GM12875 (cell line): ENCODE measurements around the gene MEIOB.

Experiments
- H3K4me3 ChIP-seq: one replicate; pipeline ENCODE4 v1.5.1; 2011; ENCODE audit warnings: low read depth, low read length, control low read depth
- TF ChIP-seq, protein P1 (sequence below): IDR thresholded peaks from 2 replicates; pipeline ENCODE4 v1.5.1; 2011; ENCODE audit warnings: low read depth, mild to moderate bottlenecking, control low read depth, inconsistent platforms, low read length, moderate library complexity, borderline replicate concordance; ENCODE audit not compliant: insufficient read depth

The MEIOB gene

DNA sequence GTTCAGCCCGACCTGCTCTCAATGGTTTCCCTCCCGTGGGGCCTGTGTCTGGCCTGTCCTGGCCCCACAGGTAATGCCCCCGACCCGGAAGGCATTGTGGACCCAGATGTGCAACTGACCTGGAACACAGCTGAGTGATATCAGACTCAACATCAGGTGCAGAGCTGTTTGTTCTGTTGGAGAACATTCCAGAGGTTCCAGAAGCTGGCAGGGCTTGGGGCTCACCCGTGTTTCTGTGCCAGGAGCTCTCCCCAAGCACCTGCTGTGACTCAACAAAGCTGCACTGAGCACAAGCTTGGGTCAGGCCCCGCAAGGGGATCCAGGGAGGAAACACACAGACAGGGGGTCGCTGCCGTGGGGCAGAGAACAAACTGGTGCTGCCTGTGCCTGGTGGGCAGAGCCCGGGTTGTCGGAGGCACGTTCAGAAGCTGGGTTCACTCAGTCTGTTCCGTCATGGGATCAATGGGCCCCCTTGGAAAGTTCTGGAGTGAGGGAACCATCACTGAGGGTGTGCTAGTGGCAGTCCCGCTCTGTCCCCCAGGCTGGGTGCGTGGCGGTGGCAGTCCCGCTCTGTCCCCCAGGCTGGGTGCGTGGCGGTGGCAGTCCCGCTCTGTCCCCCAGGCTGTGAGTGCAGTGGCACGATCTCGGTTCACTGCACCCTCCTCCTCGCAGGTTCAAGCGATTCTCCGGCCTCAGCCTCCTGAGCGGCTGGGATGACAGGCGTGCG, 24.1 kb upstream of the MEIOB start:
- TF ChIP-seq, protein P1, sequence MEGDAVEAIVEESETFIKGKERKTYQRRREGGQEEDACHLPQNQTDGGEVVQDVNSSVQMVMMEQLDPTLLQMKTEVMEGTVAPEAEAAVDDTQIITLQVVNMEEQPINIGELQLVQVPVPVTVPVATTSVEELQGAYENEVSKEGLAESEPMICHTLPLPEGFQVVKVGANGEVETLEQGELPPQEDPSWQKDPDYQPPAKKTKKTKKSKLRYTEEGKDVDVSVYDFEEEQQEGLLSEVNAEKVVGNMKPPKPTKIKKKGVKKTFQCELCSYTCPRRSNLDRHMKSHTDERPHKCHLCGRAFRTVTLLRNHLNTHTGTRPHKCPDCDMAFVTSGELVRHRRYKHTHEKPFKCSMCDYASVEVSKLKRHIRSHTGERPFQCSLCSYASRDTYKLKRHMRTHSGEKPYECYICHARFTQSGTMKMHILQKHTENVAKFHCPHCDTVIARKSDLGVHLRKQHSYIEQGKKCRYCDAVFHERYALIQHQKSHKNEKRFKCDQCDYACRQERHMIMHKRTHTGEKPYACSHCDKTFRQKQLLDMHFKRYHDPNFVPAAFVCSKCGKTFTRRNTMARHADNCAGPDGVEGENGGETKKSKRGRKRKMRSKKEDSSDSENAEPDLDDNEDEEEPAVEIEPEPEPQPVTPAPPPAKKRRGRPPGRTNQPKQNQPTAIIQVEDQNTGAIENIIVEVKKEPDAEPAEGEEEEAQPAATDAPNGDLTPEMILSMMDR: no peak
- H3K4me3 ChIP-seq: no peak overlapping the region

DNA sequence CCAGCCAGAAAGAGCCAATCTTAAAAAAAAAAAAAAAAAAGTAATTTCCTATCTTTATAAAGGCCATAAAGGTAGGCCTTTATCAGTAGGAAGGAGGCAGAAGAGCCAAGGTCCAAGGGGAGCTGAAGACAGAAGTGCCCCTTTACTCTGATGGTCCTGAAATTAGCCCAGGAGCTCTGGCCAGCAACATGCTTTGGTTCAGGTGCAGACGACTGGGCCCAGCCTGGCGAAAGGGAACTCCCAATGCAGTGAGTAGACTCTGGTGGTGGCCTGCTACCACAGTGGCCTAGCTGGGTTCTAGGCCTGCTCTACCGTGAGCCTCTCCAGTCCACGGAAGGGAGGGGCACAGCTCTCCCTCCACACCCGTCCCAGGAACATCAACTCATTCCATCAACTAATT, 23.1 kb upstream of the MEIOB start:
- TF ChIP-seq, protein P1: no peak
- no peak overlapping the region for H3K4me3 ChIP-seq

DNA sequence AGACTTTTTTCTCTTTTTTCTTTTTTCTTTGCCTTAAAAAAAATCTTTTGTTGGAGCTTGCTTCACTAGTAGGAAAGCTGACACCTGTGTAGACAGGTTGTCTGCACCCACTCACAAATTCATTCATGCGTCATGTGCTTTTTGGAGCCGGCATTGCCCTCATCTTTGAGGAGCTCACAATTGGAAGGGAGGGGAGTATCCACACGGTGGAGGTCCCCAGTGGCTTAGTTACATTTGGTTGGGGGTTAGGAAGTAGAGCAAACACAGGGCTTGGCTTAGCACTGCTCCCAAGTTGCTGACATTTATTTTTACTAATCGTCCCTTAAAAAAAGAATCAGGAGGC, 18.7 kb upstream of the MEIOB start:
- H3K4me3 ChIP-seq: no peak overlapping the region
- TF ChIP-seq, protein P1: no peak

DNA sequence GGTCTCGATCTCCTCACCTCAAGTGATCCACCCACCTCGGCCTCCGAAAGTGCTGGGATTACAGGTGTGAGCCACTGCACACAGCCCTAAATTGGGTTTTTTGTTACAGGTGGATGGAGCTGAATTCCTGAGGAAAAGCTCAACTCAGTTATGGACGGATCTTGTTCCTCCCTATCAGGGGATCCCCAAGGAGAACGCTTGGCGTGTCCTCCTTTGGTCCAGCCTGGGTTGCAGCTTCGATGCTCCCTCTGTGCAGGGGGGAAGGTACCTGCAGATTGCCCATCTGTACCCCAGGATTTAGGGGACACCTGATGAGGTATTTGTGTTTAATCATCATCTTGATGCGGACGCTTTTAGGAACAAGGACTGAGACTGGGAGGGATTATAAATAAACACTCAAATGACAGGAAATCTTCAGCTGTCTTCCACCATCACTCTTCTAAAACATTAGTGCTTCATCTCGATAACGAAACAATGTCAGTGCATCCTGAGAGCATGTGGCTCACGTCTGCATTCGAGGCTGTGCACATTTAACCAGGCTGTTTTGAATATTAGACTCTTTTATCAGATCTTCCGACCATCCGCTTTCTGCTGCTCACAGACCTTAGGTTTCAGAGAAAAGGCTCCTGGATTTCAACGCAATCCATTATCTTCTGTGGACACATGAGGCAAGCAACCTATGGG, 18.2 kb upstream of the MEIOB start:
- no peak overlapping the region for H3K4me3 ChIP-seq
- TF ChIP-seq, protein P1: no peak

DNA sequence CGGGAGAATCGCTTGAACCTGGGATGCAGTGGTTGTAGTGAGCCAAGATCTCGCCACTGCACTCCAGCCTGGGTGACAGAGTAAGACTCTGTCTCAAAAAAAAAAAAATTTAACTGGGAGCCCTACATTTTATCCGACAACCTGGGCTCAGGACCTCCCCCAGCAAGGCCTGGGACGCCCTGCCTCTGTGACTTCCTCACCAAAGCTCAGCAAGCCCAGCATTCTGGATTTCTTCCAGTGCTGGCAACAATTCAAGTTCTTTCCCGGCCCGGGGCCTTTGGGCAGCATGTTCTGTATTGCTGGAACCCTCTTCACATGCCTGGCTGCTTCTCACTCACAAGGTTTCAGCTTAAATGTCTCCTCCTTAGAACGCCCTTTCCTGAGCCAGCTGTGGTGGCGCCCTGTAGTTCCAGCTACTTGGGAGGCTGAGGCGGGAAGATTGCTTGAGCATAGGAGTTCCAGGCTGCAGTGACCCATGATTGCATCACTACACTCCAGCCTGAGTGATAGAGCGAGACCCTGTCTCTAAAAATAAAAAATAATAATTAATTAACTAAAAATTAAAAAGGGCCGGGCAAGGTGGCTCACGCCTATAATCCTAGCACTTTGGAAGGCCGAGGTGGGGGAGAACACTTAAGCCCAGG, 15.9 kb upstream of the MEIOB start:
- TF ChIP-seq, protein P1: no peak
- H3K4me3 ChIP-seq: no peak overlapping the region

DNA sequence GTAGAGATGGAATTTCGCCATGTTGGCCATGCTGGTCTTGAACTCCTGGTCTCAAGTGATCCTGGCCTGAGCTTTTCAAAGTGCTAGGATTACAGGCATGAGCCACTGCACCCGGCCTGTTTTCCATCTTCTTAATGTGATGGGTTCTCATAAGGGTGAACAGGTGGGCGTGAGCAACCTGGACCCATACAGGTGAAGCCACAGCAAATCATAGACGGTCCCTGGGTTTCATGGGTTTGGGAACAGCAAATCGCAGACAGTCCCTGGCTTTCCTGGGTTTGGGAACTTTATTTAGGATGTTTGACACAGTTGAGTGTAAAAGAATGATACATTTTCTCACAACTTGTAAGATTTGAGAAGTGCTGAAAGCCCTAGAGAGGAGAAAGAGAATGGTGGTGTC, 12.9 kb upstream of the MEIOB start:
- TF ChIP-seq, protein P1: no peak
- H3K4me3 ChIP-seq: no peak overlapping the region
